Epidermal melanocyte (primary cell): ENCODE results near the gene SOX6.
A peak's percentile ranks its signal among the peaks of the same experiment; 100 is the strongest.
"Not testable (repeated sequence)": the region's sequence is repeated elsewhere in the genome, so short reads cannot be mapped to it uniquely, and the experiment has no call there.

Experiments
- DNase-seq: peaks from one replicate; pipeline ENCODE4 v3.0.0; 2011; ENCODE audit warnings: low spot score; ENCODE audit not compliant: insufficient read length

The SOX6 gene

DNA sequence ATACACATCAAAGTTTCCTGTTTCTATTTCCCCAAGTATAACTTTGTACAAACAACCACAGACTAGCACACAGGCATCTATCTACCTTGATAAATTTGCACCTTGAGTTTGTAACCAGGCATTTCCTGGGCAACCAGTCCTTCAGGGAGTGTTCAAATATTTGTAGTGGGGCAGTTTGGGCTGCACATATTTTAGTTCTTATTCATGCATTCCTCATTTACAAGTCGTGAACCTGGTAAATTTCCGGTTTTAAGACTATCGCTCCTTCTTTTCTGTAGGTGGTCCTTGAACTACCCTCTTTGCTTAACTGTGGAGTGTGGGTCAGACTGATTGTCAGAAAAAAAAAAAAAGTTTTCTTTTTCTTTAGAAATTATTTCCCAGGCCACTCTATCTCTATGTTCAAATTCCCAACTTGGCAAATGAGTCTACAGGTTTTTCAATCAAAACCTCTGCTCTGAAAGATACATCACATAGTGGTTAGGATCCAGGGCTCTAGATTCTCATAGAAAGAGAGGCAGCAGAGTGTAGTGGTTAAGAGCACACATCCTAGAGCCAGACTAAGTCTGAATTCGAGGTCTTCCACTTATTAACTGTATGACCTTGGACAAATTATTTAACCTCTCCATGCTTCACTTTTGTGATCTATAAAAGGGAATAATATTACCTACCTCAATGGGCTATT, 201.5 kb downstream of the SOX6 start:
- DNase-seq = no peak

DNA sequence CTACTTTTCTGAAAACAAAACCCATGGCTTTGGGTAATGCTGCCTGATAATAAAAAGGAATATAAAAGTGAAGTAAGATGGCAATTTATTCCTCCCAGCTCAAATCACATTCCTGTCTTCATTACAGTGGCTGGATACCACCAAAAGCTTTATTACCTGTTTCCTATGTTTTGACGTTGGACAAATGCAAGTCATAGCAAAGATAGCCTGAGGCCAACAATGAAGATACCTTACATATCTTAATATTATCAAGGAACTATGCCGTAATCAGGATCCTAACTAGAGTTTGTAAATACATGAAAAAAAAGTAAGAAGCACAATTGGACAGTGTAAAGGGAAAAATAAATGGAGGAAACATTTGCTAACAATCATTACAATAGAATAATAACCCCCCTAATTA, 202.4 kb downstream of the SOX6 start:
- DNase-seq = no peak

DNA sequence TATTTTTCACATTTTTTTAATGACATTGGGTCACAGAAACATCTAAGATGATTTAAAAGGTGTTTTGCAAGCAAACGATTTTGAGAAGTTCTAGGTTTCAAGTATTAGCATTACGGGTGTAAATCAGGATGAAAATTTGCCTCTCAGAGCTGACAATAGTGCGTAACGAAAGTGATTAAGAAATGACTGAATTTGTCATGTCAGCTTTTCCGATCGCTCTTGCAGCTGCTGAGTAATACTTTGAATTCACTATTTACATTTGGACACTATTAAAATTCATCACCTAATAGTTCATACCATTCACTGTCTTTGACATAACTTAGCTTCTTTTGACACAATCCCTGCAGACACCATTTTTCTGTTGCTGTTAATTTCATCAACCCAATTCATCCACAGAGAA, 205.2 kb downstream of the SOX6 start:
- no peak for DNase-seq

DNA sequence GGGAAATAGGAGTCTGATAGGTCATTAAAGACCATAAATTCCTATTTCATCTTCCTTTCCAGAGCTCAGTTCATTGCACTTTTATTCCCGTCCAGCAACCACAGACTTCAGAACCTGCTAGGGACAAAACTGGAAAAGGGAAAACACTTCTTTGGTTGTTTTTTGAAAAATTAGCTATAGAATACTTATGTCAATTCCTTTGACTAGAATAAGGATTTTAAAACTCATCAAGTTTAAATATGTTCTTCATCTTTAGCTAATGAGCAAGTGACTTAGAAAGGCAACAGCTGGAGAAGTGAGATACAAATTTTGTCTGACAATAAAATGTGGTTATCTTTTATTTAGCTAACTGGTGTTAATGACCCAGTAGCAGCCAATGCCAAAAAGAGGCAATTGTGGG, 206.9 kb downstream of the SOX6 start:
- DNase-seq = no peak

DNA sequence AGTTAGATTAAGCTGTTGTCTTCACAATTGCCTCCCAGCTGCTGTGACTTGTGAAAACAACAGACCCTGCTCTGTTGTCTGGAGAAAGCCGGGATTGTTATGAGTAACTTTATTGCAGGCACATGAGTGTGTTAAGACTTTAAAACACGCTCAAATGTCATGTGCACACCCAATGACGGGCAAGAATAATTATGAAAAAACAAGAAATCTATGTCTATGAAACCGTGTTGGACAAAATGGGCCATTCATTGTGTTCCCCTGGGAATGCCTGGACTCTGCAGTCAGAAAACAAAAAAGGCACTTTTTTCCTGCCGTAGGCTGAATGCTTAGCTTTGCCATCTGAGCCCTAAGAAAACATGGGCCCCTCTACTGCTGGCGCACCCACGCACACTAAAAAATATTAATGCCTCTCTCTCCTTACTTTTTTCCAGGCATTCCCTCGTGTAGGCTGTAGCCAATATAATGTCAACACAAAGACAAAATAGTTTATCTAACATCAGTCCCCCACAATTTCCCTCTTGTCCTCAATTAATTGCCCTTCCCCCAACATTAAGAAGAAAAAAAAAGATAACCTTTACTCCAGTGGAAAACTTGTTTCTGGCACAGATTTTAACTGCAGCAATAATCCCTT, 207.9 kb downstream of the SOX6 start:
- peak; percentile 64 for DNase-seq

DNA sequence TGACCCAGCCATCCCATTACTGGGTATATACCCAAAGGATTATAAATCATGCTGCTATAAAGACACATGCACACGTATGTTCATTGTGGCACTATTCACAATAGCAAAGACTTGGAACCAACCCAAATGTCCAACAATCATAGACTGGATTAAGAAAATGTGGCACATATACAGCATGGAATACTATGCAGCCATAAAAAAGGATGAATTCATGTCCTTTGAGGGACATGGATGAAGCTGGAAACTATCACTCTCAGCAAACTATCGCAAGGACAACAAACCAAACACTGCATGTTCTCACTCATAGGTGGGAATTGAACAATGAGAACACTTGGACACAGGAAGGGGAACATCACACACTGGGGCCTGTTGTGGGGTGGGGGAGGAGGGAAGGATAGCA, 209.4 kb downstream of the SOX6 start:
- DNase-seq = not testable (repeated sequence)

DNA sequence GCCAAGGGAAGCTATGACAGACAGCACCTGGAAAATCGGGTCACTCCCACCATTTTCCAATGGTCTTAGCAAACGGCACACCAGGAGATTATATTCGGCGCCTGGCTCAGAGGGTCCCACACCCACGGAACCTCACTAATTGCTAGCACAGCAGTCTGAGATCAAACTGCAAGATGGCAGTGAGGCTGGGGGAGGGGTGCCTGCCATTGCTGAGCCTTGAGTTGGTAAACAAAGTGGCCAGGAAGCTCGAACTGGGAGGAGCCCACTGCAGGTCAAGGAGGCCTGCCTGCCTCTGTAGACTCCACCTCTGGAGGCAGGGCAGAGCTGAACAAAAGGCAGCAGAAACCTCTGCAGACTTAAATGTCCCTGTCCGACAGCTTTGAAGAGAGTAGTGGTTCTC, 214.7 kb downstream of the SOX6 start:
- DNase-seq = not testable (repeated sequence)

DNA sequence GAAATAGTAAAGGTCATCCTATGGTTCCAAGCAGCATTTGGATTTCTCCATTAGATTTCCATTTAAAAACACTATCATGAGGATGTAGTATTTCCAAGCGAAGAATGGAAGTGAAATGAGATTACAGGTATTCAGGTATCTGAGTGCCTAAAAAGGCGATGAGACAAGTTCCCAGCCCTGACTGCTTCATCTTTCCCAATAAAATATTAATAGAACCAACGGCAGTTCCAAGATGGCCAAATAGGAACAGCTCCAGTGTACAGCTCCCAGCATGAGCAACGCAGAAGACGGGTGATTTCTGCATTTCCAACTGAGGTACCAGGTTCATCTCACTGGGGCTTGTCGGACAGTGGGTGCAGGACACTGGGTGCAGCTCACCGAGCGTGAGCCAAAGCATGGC, 215.2 kb downstream of the SOX6 start:
- DNase-seq = not testable (repeated sequence)

DNA sequence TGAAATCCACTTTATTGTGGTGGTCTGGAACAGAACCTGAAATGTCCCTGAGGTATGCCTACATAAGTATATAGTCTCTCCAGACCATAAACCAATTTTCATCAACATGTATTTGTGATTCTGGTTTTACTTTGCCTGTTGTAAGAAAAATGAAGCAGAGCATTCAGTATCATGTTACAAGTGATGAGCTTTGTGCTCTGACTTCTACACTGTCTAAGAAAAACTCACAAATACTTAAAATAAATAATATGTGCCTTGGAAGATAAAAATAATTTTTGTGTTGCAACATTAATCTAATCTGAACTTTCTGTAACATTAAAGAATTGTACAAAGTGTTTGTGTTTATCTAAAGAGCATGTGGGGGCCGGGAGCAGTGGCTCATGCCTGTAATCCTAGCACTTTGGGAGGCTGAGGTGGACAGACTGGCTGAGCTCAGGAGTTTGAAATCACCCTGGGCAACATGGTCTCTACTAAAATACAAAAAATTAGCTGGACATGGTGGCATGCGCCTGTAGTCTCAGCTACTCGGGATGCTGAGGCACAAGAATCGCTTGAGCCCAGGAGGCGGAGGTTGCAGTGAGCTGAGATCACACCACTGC, 219.5 kb downstream of the SOX6 start:
- no peak for DNase-seq

DNA sequence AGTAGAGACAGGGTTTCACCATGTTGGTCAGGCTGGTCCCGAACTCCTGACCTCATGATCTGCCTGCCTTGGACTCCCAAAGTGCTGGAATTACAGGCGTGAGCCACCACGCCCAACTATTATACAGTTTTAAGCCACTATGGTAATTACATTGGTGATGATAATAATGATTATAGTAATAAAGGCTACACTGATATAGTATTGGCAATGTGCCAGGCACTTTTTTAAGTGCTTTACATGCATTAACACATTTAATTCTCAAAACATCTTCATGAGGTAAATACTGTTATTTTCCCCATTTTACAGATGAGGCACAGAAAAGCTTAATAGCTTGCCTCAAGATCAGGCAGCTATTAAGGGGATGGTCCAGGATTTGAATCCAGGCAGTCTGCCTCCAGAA, 222.5 kb downstream of the SOX6 start:
- no peak for DNase-seq

DNA sequence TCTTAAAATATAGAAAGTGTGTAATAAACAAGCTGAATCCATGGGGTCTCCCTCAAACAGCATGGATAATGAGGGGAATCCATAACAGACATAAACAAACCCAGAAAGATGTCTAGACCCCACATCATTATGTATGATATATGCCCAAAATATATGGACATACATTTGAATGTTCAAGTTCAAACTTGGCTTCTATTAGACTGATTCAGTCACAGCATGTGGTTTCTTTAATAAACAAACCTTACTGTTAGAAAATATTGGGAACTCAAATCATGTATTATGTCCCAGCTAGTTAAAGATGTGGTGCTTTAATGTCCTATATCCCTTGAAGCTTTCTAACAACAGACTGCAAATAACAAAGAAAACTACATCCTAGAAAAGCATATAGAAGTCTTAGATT, 228.6 kb downstream of the SOX6 start:
- DNase-seq = no peak

DNA sequence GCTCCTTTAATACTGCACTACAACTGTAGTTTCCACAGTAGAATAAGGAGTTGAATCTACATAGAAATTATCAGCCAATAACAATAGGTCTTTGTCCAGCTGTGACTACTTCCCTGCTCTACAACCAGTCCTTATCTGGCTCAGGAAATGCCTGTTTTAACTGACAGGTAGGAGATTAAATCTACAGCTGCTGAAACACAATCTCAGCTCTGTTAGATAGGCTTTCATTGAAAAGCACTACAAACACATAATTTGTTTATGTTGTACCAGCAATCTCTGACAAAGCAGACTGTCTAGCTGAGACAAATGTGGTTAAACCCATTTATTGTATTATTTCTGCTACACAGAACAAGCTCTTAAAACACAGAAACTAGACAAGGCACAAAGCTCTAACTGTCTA, 230.0 kb downstream of the SOX6 start:
- peak; percentile 19 for DNase-seq

DNA sequence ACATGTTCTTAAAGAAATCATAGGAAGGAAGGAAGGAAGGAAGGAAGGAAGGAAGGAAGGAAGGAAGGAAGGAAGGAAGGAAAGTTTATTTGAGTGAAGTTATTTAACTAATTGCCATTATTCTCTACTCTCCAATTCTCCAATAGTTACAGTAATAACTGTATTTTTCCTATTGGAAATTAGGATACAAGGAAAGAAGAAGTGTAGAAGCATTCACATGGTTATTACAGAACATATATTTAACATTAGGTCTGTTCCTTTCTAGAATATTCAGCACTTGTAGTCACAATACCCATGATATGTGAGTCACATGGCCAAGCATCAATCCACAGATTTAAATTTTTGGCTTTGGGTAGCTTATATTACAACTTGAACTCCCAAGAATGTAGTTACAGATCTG, 230.6 kb downstream of the SOX6 start:
- no peak for DNase-seq

DNA sequence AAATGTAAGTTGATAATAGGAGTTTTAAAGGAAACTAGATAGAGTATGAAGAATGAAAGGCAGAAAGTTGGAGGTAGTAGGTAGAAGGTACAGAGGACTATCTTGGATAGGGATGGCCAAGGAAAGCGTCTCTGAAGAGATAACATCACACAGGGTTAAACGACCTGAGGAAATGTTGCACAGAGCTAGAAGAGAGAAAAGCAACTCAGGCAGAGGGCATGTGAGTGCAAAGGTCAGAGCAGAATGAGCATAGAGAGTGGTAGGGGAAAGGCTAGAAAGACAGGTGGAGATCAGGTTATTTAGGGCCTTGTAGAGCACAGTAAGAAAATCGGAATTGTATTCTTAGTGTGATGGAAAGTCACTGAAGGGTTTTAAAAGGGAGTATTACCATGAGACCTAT, 232.0 kb downstream of the SOX6 start:
- DNase-seq = no peak

DNA sequence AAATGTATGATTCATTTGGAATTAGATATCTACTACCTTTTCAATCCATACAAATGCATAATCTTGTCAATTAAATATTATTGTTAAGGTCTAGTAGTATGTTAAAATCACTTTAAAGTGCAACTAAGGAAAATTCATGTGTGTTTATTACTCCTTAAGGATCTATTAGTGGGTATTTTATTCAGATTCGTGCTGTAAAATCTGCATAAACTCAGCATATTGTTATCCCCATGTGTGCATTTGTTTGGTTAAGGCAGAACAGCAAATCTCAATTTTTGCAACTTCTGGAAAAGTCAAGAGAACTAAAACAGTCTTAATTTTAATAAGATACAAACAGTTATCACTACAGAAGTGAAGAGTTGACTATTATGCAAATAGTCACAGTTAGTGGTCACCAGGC, 234.5 kb downstream of the SOX6 start:
- DNase-seq = no peak

DNA sequence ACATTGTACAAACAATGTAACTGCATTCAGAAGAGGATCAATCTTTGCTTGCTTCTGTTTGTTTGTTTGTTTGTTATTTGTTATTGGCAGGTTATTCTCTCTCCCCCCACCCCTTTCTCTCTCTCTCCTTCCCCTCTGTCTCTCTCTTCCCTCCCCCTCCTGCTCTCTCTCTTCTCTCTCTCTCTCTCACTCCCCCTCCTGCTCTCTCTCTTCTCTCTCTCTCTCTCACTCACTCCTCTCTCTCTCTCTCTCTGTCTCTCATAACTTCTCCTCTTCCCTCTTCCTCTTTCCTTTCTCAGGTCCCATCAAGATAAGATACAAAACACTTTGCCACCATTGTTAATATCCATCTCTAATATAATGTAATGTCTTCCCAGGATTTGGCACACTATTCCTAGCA, 236.3 kb downstream of the SOX6 start:
- no peak for DNase-seq

DNA sequence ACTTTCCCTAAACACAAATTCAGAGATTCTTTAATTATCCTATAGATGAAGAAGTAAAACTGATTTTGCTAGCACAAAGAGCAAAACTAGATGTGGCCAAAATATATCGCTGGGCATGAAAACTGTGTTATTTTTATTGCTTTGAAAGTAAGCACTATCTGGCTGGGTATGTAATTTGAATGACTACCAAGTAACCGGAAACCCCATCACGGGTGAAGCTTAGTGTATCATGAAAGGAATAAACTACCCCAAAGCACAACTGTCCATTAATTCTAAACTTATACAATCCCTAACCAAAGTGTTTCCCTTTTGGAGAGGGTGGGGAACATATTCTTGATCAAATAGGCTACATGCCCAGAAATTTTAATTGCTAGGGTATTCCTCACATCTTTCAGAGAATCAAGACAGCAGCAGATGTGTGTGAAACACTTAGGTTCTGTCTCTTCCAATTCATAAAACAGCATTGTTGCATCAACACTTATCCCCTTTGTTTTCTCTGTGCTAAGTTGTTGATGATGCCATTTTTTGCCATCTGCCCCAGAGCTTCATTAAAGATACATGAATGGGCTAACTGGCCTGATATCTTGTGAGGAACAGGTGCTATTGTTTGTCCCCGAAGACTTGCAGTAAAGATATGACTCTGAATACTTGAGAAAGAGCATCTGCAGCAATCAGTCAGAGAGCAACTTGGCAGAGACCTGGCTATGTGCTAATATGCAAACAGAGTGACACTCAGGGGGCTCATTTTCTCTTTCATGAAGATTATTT, 238.2 kb downstream of the SOX6 start:
- no peak for DNase-seq

DNA sequence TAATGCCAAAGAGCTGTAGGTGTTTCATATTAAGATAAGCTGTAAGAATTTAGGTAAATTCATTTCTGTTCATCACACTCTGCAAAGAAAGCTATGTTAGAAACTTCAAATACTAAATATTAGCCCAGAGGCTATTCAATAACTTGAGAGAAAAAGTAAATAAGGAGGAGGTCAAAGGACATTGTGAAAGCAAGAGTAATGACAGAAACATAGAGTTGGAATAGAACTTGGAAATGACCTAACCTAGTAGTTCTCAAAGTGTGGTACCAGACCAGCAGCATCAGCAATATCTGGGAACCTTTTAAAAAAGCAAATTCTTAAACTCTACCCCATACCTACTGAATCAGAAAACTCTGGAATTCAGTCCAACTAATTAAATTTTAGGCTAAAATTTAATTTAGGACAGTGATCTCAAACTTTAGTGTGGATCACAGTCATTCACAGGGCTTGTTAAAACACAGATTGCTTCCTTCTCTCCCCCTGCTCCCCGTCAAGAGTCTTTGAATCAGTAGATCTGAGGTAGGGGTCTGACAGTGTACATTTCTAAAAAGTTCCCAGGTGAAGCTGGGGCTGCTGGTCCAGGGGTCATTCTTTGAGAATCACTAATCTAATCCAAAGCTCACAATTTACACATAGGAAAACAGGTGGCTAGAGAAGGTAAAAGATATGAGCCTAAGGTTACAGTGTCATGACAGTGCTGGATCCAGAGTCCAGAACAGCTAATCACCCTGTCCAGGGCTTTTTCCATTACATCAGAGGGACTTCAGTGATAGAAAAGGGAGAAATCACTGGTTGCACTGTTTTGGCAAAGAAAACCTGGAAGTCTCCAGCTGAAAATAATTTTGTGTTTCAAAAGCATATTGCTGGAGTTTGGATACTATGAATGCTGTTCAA, 241.1 kb downstream of the SOX6 start:
- DNase-seq = no peak

DNA sequence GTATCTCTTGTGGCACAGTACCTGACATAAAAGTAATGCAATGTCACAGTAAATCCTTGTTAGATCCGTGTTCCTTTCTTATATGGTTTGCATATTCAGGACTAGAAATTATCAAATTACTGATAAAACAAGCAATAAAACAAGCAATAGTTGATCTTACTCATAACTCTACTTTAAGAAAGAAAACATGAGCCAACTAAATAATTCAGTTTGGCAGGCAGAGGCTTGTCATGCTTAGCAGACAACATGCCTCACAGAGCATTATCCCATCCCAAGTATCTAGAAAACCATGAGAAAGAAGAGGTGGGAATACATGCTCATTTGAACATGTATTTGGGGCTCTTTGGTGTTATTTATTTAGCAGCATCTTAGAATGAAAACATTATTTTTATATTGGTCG, 241.9 kb downstream of the SOX6 start:
- no peak for DNase-seq

DNA sequence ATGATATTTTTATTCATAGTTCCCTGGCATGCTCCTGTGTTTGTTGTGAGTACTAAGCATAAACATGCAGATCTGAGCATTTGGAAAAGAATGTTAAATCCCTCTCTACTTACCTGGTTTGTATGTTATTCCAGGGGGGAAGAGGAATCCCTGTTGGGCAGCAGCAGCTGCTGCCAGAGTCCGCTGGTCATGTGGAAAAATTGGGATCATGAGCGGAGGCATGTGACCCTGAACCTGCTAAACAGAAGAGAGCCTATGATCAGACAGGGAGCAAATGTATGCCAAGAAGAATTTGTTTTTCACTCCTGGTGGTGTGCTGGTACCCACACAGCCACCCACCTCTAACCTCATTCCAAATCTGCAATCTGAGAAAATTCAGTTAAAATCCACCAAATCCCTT, 244.7 kb downstream of the SOX6 start:
- DNase-seq = no peak

DNA sequence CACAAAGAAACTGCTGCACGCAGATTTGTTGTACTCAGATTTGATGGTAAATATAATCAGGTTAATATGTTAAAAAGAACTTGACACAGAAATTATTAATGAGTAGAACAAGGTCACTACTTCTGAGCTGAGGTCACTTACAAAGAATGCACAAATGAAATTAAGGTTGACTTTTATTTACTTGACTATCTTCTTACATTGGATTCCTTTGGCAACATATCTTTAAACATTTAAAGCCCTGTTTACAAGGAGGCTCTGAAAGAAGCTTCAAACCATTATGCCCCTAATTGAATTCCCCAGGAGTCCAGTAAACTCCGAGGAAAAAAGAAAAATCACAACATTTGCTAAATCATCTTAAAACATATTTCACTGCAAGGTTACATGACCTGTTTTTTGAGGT, 245.5 kb downstream of the SOX6 start:
- DNase-seq = no peak
